ENCODE data around the gene LSM7.

DNA sequence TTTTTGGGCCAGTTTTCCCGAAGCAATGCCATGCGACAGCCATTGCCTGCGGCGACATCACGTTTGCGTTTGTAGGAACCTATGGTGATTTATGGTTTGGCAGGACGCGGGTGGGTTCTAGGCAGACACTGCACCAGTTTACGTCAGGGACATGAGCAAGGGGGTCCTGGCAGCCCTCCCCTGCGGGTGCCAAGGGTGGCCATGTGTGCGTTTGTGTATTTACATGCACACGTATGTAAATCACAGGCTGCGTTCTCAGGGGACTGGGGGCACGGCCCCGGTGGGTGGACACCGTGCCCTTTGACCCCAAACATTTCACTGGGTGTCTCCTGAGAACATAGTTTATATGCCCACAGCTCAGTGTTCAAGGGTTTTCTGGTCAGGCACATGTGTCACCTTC is 22.3 kb upstream of the LSM7 start:
- TF ChIP-seq BHLHE40 (IDR thresholded peaks at IDR 0.05; ENCODE audit: borderline replicate concordance), result no peak
- TF ChIP-seq FOXM1 (IDR thresholded peaks at IDR 0.05; ENCODE audit: borderline replicate concordance), result no peak
- no peak for TF ChIP-seq TARDBP (IDR thresholded peaks at IDR 0.05)
- no peak for TF ChIP-seq LEF1 (IDR thresholded peaks at IDR 0.05; ENCODE audit: borderline replicate concordance)
- TF ChIP-seq, protein P1, sequence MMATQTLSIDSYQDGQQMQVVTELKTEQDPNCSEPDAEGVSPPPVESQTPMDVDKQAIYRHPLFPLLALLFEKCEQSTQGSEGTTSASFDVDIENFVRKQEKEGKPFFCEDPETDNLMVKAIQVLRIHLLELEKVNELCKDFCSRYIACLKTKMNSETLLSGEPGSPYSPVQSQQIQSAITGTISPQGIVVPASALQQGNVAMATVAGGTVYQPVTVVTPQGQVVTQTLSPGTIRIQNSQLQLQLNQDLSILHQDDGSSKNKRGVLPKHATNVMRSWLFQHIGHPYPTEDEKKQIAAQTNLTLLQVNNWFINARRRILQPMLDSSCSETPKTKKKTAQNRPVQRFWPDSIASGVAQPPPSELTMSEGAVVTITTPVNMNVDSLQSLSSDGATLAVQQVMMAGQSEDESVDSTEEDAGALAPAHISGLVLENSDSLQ (IDR thresholded peaks at IDR 0.05), result no peak
- TF ChIP-seq SP1 (IDR thresholded peaks at IDR 0.05), result no peak
- no peak for TF ChIP-seq L3MBTL2 (conservative IDR thresholded peaks at IDR 0.05)
- TF ChIP-seq NFRKB (IDR thresholded peaks at IDR 0.05), result no peak
- no peak for TF ChIP-seq CTBP1 (IDR thresholded peaks at IDR 0.05; ENCODE audit: borderline replicate concordance)
- no peak for TF ChIP-seq FOXA1 (IDR thresholded peaks at IDR 0.05)
- no peak for TF ChIP-seq ELF4 (IDR thresholded peaks at IDR 0.05)

Measured in HEK293T (cell line).